NCI-H748 treated with DMSO at 0.1 percent for 48 hours (cell line): ENCODE results near the gene NYAP1.
"Not testable (repeated sequence)": the region's sequence is repeated elsewhere in the genome, so short reads cannot be mapped to it uniquely, and the experiment has no call there.

Experiments
- DNase-seq: peaks from one replicate; lab custom pipeline; 2025; lab: John Stamatoyannopoulos, UW

NYAP1 gene

DNA sequence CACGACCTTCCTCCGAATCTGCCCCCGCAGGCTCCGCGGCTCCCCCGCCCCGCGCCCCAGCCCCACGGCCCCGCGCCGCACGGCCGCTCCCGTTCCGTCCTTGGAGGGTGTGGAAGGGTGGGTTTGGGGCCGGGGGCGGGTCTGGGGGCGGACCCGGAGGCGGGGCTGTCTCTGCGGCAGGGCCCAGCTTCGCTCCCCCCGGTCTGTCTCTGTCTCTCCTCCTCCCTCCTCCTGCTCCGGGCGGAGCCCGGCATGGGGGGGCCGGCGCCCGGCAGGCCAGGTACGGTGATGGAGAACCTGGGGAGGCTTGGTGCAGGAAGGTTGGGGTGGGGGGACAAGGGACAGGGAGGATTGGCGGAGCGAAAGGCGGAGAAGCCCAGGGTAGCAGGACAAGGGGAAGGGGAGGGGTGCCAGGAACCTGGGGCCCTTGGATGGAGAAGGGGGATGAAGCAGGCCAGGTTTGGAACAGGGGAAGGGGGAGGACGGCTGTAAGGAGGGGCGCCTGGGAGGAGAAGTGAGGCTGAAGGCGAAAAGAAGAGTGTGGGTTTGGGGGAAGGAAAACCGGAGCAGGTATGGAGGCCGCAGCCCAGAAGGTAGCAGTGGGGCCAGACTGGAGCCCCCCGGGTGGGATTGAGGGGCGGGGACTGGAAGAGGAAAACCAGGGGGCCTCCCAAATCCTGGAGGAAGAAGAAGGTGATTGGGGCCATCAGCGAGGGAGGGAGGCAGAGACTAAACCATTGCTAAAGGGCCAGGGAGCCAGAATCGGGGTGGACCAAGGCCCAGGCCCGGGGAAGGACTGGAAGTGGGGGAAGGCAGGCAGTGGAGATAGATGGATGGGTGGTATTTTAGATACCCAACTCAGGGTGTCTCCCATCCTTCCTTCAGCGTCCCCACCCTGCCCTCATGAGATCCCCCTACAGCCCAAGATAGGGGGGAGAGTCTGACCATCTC lies at the start of gene NYAP1:
NYAP1 (plus strand) TSS at position 206 of the 951 bp plus-strand sequence. CDS start 1,385 bp downstream, outside the sequence.
- DNase-seq: peak; percentile 42

DNA sequence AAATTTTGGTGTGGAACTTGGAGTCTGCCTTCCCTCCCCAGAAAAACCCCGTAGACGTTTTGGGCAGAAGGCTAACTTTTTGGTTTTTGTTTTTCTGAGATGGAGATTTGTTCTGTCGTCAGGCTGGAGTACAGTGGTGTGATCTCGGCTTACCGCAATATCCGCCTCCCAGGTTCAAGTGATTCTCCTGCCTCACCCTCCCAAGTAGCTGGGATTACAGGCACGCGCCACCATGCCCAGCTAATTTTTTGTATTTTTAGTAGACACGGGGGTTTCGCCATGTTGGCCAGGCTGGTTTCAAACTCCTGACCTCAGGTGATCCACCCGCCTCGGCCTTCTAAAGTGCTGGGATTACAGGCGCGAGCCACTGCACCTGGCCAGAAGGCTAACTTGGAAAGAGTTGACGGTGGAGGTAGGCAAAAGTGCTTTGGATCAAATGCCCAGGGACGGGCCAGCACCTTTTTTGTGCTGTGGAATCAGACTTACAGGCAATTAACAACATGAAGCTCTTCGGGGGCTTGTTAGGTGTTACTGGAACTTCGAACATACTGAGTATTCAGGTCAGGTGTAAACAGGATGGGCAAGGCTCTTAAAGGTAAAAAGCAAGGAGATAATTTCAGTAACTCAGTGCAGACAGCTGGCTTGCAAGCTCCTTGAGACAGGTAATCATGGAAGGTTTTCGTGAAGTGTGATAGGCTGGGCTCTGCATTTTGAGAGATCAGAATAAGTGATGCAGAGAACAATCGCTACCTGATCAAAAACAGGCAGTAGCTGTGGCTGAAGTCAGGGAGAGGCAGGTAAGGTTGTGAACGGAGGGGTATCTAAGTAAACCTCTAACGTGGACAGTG lies 49.2 kb upstream of the NYAP1 start:
- no peak for DNase-seq

DNA sequence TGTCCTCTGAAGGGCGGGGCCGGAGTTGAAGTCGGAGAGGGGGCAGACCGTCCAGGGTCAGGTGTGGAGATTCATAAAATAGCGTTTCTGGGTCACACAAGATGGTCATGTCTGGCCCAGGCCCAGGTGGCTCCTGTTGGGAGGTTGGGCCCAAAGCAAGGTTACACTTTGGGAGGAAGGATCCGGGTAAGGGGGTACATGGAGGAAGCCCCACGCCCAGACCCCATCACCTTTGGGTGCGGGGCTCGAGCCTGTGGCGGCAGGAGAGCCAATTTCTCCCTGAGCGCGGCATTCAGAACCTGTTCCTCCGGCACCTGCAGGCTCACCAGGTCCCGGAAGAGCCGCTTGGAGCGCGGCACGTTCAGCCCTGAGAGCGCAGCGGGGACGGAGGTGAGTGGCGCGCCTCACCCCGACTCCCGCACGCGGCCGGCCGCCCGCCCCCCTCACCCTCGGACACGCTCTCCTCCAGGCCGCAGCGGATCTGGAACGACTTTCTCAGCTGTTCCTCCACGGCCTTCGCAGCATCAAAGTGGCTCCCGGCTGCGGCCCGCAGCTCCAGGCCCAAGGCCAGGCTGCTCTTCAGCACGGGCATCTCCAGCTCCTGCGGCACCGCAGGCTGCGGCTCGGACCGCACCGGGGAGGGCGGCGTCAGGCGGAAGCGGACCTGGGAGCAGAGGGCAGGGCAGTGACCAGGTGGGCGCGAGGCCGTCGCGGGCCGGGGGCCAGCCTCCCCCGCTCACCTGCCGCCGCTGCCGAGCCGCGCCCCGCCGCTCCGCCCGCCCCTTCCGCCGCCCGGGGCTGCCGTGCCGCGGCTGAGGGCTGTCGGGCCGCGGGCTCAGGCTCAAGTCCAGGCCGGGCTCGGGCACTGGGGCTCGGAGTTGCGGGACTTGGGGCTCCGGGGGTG lies 48.1 kb upstream of the NYAP1 start:
- DNase-seq: no peak

DNA sequence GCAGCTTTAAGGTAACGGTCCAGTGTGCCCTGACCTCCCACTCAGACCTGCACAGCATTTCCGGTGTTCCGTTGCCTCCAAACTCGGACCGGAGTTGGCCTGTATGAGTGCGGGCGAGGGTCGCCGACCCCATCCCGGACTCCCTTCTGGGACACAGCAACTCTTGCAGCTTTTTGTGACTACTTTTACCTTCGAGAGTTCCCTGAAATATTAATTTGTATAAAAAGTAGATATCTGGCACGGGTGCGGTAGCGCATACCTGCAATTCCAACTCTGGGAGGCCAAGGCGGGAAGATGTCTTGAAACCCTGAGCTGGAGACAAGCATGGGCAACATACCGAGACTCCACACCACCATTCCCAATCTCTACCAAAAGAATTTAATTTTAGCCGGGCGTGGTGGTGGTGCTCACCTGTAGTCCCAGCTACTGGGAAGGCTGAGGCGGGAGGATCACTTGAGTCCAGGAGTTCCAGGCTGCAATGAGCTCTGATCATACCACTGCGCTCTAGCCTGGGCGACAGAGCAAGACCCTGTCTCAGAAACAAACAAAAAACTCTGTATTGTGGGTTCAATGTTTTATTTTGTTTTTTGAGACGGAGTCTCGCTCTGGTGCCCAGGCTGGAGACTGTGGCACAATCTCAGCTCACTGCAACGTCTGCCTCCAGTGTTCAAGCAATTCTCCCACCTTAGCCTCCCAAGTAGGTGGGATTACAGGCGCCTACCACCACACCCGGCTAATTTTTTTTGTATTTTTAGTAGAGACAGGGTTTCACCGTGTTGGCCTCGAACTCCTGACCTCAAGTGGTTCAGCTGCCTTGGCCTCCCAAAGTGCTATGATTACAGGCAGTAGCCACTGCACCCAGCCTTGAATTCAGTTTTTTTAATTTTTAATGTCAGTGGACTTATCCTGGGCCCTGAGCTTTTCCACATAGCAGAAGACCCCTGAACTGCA lies 46.3 kb upstream of the NYAP1 start:
- no peak for DNase-seq

DNA sequence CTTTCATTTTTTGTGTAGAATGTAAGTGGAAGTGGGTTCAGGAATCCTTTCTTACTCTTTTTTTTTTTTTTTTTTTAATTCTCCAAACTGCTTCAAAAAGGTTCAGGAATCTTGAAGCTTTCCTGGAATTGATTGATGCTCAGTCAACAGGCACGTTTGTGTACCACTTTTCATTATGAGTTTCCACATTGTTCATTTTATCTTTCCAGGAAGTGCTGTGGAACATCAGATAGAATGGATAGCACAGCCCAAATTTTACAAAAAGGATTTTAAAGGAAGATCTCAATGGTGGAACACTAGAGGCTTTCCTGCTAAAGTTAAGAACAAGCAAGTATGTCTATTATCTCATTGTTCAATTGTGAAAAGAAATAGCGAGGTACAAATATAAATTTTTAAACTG lies 45.6 kb upstream of the NYAP1 start:
- no peak for DNase-seq

DNA sequence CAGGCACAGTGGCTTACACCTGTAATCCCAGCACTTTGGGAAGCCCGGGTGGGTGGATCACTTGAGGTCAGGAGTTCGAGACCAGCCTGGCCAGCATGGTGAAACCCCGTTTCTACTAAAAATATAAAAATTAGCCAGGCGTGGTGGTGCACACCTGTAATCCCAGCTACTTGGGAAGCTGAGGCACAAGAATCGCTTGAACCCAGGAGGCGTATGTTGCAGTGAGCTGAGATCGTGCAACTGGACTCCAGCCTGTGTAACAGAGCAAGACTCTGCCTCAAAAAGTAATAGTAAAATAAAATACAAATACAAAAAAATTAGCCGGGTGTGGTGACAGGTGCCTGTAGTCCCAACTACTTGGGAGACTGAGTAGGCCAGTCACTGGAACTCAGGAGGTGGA lies 45.0 kb upstream of the NYAP1 start:
- not testable (repeated sequence) for DNase-seq

DNA sequence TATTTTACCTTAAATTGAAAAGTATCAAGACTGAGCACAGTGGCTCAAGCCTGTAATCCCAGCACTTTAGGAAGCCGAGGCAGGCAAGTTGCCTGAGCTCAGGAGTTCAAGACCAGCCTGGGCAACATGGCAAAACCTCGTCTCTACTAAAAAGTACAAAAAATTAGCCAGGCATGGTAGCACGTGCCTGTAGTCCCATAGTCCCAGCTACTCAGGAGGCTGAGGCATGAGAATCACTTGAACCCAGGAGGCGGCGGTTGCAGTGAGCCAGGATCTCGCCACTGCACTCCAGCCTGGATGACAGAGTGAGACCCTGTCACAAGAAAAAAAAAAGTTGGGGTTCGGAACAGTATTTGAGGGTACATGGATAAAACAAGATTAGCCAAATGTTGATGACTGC lies 44.5 kb upstream of the NYAP1 start:
- not testable (repeated sequence) for DNase-seq

DNA sequence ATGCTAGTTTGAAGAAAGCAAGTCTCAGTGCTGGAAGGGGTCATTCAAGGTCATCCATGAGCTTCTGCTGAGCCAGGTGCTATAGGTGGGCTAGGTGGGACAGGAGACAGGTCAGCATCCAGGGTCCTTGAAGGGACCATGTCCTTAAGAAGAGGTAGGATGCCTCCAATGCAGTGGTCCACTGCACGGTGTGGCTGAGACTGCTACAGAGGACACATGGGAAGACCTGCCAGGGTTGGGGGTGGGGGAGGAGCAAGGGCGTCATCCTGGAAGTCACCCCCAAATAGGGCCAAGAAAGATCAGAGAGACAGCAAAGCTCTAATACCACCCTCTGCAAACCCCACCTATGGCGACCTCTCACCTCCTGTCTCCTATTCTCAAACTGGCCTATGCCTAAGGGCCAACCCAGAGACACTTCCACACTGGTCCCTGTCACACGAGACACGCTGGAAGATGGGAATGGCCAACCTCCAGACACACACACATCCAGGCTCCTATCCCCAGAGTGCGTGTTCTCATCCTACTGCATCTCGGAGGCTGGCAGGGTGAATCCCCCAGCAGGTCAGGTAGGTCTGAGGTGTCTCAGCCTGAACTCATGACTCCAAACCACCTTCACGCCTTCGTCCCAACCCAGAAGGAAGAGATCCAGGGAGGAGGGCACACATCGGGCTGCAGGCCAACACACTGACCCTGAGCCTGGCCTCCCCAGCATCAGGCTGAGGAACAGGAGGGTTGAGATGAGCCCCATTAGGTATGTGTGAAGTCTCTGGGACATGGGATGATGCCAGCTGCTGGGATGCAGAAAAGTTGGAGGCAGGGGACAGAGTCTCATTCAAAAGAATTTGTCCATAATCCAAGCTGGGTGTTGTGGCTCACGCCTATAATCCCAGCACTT lies 41.8 kb upstream of the NYAP1 start:
- no peak for DNase-seq

DNA sequence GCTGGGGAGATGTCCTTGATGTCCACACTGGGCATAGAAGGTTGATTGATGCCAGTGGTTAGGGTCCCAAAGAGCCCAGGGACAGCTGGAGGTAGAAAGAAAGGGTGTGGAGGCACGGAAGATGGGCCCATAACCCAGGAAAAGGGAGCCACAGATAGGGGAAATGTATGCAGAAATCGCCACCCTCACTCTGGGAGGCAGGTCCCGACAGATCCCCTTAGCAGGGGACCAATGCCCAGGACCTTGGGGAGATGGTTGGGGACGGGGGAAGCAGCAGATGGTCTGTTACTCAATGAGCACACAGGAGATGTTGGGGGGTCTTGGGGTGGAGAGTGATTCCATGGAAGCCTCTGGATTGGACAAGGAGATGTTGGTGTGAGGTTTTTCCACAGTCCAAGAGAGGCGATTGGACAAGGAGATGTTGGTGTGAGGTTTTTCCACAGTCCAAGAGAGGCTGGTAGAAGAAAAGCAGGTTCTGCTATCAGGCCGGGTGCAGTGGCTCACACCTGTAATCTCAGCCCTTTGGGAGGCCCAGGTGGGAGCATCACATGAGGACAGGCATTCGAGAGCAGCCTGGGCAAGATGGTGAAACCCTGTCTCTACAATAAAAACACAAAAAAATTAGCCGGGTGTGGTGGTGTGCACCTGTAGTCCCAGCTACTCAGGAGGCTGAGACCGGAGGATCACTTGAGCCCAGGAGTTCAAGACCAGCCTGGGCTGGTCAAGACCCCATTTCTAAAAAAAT lies 40.5 kb upstream of the NYAP1 start:
- no peak for DNase-seq

DNA sequence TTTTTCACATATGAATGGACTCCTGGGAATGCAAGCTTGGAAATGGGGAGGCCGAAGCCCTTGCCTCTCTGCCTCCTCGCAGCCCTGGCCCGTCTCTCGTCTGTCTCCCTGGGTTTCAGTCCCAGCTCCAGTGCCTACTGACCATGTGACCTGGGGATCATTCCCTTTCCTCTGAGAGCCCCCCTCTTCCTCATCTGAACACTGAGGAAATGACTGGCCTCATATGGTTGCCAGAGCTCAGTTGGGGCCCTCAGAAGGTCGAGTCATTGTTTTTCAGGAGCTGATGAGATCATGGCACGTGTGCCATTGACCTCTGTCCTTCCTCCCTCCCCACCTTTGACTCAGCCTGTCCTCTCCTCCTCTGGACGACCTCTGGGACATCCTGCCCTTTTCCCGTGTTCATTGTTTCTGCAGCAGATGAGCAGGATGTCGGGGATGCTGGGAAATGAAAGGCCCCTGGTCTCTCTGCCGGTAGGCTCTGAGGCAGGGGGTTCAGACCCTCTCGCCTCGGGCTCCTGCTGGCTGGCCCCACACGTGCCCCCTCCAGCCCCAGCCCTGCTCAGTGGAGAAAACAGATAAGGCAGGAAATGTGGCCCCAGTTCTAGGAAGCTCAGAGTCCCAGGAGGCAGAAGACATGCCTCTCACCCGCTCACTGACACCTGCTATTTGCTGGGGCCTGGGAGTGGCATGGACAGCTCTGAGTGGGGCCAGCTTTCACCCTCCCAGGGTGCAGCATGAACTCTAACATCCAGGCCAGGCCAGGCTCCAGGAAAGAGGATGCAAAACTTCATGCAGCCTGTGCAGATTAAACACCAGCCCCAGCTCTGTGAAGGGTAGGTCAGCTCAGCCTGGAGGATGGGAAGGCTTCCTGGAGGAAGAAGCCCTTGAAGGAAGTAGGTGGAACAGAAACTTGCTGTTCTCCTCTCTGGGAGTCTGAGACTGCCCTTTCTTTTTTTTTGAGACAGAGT lies 39.1 kb upstream of the NYAP1 start:
- DNase-seq: no peak

DNA sequence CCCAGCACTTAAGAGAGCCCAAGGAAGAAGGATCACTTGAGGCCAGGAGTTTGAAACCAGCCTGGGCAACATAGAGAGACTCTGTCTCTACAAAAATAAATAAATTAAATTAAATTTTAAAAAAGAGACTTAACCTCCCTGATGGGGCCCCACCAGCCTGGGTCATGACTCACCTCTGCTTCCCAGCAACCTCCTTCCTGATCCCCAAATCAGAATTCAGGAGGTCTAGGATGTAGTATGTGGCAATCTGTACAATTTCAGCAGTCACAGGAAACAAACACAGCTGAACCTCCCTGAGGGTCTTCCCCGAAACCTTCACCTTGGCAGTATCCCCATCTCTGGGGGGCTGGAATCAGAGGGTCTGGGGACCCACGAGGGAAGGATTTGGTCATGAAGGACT lies 37.7 kb upstream of the NYAP1 start:
- no peak for DNase-seq

DNA sequence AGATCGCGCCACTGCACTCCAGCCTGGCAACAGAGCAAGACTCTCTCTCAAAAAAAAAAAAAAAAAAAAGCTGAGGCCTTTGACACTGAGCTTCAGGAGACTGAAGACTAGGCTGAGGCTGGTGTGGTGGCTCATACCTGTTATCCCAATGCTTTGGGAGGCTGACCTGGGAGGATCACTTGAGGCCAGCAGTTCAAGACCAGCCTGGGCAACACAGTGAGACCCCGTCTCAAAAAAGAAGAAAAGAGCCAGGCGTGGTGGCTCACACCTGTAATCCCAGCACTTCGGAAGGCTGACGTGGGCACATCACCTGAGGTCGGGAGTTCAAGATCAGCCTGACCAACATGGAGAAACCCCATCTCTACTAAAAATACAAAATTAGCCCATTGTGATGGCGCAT lies 36.4 kb upstream of the NYAP1 start:
- not testable (repeated sequence) for DNase-seq

DNA sequence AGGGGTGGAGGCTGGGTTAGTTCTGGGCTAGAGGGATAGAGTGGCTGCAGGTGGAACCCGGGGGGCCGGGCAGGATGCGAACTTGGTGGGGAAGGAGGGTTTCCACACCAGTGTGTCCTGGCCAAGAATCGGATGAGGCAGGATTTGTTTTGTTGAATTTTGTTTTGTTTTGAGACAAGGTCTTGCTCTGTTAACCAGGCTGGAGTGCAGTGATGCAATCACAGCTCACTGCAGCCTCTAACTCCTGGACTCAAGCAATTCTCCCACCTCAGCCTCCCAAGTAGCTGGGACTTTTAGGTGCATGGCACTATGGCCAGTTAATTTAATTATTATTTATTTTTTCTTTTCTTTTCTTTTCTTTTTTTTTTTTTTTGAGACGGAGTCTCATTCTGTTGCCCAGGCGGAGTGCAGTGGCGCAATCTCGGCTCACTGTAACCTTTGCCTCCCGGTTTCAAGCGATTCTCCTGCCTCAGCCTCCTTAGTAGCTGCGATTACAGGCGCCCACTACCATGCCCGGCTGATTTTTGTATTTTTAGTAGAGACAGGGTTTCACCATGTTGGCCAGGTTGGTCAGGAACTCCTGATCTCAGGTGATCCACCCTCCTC lies 34.4 kb upstream of the NYAP1 start:
- DNase-seq: no peak

DNA sequence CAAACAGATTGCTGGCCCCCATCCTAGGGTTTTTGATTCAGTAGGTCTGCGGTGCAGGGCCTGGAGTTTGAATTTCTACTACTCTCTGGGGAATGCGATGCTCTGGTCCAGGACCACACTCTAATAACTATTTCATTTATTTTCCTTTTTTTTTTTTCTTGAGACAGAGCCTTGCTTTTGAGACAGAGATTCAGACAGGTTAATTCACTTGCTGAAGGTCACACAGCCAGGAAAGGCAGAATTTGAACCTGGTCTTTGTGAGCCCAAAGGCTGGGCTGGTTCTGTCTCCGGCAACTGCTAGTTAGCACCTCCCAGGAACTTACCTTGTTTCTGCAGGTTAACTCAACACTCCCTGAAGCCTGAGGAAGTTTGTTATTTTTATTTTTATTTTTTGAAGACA lies 31.2 kb upstream of the NYAP1 start:
- no peak for DNase-seq

DNA sequence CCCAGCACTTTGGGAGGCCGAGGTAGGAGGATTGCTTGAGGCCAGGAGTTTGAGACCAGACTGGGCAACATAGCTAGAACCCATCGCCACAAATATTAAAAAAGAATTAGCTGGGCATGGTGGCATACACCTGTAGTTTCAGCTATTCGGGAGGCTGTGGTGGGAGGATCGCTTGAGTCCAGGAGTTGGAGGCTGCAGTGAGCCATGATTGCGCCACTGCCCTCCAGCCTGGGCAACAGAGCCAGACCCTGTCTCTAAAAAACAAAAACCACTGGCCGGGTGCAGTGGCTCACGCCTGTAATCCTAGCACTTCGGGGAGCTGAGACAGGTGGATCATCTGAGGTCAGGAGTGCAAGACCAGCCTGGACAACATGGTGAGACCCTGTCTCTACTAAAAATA lies 29.9 kb upstream of the NYAP1 start:
- not testable (repeated sequence) for DNase-seq

DNA sequence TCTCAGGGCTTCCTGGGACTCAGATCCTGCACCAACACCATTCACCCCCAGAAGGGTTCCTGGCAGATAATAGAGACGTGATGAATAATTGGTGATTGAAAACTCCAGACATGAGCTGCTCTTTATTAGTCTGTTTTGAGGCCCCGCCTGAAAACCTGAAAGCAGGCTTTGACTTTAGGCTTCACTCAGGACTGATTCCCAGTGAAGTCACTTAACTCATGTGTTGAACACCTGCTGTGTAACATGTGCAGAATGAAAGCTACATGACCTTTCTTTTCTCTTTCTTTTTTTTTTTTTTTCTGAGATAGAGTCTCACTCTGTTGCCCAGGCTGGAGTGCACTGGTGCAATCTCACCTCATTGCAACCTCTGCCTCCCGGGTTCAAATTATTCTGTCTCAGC lies 28.5 kb upstream of the NYAP1 start:
- no peak for DNase-seq

DNA sequence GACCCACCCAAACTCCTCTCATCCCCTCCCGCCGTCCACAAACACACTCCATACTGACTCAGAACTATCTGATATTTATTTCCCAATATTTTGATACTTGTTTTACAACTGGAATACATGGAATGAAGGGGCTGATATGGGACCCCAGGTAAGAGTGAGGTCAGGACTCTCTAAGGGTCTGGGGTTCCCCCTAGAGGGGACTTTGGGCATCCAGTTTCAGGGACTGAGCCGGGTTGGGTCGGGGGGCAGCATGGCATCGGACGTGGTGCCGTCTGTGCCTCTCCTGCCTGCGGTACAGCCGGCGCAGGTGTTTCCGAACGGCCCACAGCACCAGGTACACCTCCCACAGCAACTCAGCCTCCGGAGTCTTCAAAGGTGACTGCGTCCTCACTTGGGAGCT lies 27.2 kb upstream of the NYAP1 start:
- no peak for DNase-seq
